GM21717 (cell line): ENCODE measurements around the gene CD55.

ENCODE experiments used
- ATAC-seq: cut with Tn5 transposase; IDR thresholded peaks from one replicate; pipeline ENCODE4 v1.9.1; 2021; ENCODE audit warnings: mild to moderate bottlenecking, moderate library complexity; ENCODE audit not compliant: unreplicated experiment

CD55 gene

DNA sequence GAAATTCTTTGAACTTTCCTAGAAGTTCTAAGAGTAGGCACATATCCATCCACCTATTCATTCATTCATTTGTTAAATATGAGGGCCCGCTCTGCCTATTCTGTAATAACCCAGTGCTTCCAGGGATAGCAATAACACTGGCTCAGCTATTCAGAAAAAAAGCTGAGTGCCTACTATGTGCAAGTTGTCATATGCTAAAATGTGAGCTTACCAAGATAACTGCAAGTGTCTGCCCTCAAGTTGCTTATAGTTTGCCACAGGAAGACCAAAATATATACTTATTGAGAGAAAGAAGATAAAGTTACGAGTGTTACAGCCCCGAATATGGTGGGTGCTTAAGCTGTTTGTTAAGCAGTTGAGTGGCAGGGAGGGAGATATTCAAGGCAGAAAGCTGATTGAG lies 39.6 kb downstream of the CD55 start:
- ATAC-seq = no peak

DNA sequence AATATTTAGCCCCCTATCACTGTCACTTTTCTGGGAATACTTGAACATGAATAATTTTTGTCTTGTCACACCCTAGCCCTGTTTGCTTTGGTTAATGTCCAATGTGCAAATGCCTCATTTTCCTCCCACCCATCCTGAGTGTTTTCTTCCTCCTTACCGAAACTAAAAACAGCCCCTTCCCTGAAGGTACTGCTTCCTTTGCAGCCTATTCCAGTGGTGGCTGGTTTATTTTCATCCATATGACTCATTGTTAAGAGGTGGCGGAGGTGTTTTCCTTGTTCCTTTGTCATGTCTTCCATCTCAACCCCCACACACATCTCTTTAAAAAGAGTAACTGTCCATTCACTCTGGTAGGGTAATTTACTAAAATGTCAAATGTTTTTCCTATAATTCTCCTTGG lies 40.4 kb downstream of the CD55 start:
- no peak for ATAC-seq

DNA sequence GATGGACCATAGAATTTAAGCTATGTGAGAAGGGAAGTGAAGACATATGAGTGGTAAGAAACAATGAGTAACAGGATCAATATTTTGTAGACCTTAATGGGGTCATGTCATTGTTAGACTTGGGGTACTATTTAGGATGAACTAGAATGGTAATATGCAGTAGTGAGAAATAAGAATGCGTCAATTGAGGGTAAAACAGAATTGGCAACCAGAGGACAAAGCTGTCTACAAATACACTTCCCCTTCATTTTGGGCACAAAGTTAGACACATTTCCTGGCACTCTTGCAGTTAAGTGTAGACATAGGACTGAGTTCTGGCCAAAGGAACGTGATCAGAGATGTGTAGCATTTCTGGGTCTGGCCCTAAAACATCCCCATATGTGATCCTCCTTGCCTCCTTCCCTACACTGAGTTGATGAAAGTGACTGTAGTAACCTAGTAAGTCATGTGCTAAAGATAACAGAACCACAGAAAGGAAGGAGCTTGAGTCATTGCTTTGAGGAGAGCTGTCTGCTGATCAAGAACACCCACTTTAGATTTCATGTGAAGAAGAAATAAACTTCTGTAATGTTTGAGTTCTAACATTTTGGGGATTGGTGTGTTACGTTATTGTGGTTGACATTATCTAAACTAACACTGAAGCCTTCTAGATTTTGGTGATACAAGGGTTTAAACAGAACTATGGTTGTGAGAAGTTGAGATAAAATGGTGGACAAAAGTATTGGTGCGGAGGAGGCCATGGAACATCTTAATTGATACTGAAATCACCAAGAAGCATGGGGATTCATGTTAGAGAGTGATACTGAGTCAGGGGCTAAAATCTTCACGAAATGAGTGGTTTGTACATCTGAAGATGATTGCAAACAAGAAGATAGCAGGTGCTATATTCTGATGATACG lies 41.7 kb downstream of the CD55 start:
- ATAC-seq = no peak

DNA sequence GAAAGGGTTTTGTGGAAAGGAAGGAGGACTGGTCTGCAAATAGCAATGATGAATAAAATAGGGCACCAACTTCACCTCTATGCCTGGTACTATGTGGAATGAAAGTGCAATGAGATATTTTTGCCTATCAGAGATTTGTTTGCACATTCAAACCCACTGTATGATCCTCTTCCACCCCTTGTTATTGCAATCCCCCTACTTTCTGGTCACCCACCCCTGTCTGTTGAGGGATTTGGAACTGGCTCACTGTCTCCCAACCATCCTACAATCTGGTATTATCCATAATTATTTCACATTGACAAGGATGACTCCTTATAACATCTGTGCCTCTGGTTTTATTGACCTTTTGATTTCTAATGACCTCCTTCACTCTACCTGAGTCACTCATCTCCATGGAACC lies 42.4 kb downstream of the CD55 start:
- ATAC-seq = no peak

DNA sequence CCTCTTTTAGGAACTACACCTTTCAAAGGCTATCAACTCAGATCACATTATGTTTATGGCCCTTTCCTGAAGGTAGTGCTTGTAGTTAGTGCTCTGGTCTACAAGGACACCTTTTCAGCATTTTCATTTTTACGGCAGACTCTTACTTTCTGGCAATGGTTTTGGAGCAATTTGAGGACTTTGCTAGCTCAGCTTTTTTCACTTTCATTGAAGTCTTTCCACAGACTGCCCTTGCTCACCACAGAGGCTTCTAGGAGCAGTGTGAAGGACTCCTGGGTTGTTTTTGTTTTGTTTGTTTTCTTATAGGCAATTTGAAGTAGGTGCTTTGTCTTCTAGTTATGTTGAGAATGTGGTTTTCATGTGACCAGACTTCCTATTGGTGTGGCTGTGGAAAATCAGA lies 43.1 kb downstream of the CD55 start:
- ATAC-seq = no peak

DNA sequence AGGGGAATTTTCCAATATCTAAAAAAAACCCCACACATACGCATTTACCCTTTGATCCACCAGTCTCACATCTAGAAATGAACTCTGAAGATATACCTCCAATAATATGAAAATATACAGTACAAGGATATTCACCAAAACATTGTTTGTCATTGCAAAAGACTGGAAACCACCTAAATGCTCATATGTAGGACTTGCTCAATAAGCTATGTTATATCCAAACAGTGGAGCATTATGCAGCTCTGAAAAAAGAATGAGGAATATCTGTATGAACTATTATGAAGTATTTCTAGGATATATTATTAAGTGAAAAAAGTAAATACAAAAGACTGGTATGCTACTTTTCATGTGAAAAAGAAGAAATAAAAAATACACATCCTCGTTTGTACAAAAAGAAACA lies 43.6 kb downstream of the CD55 start:
- ATAC-seq = no peak

DNA sequence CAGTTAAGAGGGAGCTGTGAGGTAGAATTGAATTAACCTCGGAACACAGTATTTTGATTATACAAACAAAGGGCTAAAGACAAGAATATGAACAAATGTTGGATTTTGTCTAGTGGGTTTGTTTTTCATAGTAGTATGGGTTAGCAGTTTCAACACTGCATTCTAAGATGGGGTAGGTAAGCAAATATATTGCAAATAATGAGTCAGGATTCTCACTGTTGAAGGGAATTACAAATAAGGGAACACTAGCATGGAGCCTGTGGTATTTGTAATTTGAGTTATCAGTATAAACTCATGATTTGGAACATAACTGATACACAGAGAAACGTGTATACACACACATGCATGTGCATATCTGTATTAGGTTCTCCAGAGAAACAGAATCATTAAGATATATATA lies 44.5 kb downstream of the CD55 start:
- ATAC-seq = no peak

DNA sequence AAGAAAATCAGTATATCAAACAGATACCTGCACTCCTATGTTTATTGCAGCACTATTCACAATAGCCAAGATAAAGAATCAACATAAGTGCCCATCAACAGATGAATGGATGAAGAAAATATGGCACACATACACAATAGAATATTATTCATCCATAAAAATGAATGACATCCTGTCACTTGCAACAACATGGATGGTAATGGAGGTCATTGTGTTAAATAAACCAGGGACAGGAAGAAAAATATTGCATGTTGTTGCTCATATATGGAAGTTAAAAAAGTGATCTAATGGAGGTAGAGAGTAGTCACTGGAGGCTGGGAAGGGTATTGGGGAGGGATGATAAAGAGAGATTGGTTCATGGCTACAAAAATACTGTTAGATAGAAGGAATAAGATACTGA lies 67.2 kb downstream of the CD55 start:
- no peak for ATAC-seq

DNA sequence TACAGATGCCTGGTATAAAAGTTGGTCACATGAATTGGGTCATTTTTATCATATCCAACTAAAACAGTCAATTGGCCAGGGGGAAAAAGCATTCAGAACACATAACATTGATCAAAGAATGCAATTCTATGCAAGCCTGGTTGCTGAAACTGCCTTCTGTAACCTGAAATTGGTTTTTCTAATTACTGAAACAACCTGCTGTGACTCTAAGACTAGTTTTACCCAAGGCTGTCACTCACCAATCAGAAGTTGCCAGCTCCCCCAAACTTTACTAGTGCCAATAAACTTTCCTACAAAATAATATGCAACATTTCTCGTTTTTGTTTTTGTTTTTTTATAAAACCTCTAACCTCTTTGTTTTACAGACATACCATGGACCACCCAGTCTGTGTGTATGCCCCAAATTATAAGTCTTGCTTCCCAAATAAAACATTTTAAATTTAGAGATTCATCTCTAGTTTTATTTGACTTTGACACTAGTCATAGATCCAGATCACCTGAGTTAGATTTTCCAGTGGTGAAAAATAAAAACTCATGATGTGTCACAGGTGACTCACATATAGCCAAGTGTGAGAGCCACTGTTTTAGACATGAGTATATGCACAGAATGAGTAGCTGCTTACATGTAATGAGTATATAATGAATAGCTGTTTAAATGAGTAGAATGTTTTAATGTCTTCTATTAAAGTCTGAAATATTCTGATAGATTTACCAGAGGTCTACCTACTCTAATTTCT lies 68.4 kb downstream of the CD55 start:
- no peak for ATAC-seq

DNA sequence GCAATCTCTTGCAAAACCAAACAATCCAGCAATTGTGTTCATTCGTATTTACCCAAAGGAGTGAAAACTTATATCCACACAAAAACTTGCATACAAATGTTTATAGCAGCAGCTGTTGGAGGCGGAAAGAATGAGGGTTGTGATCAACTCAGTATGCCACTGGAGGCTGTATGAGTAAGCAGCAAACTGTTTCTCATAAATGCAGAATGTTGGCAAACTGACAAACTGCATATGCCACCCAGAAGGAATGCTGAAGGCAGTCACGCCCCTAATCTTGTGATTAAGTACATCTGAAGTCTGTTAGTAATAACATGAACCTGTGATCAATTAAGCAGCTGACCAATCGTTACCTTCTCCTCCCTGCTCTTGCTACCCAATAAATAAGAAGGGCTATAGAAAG lies 72.1 kb downstream of the CD55 start:
- no peak for ATAC-seq

DNA sequence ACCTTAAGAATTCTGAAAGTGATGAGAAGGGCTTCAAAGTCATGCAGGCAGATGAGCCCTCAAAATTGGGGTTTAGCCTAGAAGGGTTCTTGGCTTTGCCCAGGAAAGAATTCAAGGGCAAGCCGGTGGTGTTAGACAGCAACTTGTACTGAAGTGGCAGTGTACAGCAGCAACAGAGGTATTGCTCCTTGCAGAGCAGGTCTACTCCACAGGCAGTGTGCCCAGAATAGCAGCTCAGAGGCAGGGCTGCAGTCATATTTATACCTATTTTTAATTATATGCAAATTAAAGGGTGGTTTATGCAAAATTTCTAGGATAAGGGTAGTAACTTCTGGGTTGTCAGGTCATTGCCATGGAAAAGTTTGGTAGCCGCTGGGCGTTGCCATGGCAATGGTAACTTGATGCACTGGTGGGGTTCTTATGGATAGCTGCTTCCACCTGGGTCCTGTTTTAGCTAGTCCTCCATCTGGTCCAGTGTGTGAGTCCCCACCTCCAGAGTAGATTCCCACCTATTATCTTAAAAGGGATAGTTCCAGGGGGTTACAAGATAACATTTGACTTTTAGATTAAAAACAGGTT lies 74.8 kb downstream of the CD55 start:
- ATAC-seq = no peak

DNA sequence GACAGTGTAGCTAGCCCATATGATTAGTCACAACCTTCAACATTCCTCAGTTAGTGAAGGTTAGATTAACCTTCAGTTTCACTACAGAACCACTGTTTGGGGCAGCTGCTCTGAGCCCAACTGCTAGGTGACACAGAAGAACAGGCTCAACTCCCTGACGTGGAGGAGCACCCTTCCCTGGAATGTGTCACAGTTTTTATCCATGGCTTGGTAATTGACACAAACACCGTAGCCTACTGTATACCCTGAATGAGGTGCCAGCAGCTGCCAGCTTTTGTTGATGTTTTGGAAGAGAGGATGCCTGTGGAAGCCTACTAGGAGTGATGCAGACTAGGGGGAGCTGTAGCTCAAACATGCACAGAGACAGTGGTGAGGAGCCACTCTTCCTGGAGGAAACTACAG lies 76.0 kb downstream of the CD55 start:
- ATAC-seq = no peak

DNA sequence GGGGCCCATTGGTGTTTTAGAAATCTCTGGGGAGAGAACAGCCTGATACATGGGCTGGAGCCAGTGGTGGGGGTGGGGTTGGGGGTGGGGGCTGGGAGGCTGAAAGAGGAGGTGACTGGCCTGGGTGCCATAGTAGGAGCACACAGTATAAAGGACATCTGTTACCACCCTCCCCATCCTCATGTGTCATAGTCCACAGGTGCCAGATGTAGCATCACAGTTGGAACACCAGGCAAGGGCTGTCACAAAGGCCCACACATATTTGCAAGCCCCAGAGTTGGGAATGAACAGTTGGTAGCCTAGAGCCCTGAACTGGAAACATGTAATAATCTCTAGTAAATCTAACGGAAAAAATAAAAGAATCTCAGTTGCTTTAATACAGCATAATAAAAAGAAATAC lies 77.5 kb downstream of the CD55 start:
- ATAC-seq = no peak

DNA sequence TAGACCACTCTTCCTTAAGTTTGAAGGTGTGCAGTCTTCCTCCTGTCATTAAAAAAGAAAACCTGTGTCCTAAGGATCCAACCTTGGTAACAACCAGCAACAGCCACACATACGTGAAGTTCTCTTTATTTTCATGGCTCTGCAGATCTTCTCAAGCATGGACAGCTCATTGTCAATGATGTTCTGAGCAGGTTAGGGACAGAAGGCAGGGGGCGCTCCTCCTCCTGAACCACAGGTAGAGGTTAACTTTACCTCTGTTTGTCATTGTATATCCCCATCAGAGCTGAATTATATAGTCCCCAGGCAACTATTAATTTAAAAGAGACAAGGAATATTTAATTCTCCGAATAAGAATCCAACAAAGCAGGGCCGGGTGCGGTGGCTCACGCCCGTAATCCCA lies 80.1 kb downstream of the CD55 start:
- no peak for ATAC-seq

DNA sequence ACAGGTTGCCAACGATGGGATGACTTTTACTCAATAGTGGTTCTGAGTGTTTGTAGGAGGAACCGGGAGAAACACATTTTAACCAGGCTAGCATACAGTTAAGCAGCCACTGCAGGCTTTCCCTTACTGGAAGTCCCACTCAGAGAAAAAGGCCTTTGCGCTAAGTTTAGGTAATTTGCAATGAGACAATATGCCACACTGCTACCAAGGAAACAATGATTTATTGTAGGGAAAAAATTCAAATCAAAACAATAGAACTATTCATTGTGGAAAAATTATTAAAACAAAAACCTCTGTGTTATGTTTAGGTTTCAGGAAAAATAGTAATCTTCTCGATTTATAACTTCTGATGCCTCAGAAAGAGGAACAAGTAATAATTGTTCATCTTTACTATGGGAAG lies 81.3 kb downstream of the CD55 start:
- ATAC-seq = no peak

DNA sequence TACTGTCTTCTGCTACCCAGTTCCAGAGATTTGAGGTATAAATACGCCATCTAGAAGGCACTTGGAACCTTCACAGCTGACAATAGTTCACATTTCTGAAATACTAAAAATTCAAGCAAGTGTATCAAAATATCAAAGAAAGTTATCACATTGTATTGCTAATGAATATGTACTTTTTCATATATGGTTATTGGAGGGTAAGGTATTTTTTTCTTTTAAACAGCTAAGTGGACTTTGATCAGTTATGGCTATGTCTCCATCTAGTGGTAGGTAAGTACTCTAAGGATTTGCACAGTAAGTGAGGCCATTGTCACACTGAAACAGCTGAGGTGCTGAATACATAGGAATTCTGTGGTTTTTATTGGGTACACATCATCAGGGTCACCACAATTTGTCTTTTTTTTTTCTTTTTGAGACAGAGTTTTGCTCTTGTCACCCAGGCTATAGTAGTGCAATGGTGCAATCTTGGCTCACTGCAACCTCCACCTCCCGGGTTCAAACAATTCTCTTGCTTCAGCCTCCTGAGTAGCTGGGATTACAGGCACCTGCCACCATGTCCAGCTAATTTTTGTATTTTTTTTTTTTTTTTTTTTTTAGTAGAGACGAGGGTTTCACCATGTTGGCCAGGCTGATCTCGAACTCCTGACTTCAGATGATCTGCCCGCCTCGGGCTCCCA lies 83.5 kb downstream of the CD55 start:
- ATAC-seq = no peak

DNA sequence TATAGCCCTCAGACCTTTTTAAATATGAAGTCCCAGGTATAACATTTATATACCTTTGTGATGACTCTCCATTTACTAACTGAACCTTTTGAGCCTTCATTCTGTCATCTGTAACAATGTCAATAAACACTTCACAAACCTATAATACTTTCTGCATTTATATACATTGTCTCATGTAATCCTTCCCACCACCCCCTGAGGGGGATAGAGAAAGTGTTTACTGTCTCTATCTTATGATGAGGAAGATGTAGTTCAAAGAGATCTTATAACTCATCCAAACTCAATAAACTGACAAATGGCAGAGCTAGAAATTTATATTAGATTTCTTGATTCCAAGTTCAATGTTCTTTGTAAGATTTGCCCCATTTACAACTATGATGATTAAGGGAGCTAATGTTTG lies 84.3 kb downstream of the CD55 start:
- ATAC-seq = no peak

DNA sequence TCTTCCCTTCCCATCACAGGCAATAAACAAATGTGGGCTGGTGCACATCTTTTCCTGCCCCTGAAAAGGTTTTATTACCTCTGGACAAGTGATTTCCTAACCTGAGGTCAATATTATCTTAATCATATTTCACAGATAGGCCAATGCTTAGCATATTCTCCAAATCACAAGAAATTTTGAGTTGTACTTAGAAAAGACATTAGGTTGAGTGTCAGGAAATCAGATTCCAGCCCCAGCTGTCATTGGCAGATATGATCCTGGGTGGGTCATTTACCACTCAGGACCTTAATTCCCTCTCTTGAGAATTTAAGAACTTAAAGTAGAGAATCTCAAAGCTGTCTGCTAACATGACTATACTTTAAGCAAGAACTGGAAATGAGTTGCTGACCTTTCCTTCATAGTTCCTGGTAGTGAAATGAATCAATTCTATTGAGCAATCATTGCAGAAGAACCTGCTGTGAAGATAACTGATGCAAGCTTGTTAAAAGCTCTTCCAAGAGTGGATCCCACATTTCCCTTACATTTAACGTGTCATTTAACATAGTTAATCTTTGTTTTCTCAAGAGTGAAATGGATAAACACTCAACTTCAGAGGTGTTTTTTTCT lies 86.3 kb downstream of the CD55 start:
- ATAC-seq = peak; percentile 30
